Breast epithelium (tissue), 3 donors: Measurements from ENCODE around the gene DHRS11.

Source experiments
- CTCF ChIP-seq, 3 donors: fragments of 450-650 bp; IDR thresholded peaks; one replicate each; pipeline ENCODE4 v1.5.1; 2016 to 2017; ENCODE audit warnings: antibody characterized with exemption in 3 of 3, mild to moderate bottlenecking in 3 of 3, moderate library complexity in 3 of 3
- POLR2A ChIP-seq: fragments of 450-650 bp; IDR thresholded peaks from one replicate; pipeline ENCODE4 v1.6.1; 2016; ENCODE audit warnings: antibody characterized with exemption, mild to moderate bottlenecking, moderate library complexity
- POLR2AphosphoS5 ChIP-seq, 3 donors: sonication (generic); formaldehyde crosslinking; IDR thresholded peaks; one replicate each; pipeline ENCODE4 v1.6.1; 2017; ENCODE audit warnings: antibody characterized with exemption in 3 of 3

- TF ChIP-seq CTCF (IDR thresholded peaks at IDR 0.05), result no peak
- TF ChIP-seq POLR2AphosphoS5 (IDR thresholded peaks at IDR 0.05), result no peak
- TF ChIP-seq POLR2A, result no peak
These were observed 24.7 kb downstream of the DHRS11 start for GRCh38 chr17:36616061-36617029.
